ENCODE measurements around the gene HFE. TPM values are rescaled to one million over a fixed set of nuclear protein-coding genes. Genes with fewer than 3 reads are reported as not detected.

The HFE gene
- total and polyA plus RNA-seq, 2 experiments from 2014 or later: 8.6 to 10.8 TPM

GRCh38 chr6:26059941-26060340 lies 27.3 kb upstream of the HFE start:
- no peaks in the 10 kb centered on the region; the same call in 1 of the 2 replicates for H3K4me1 ChIP-seq (ENCODE audit: insufficient read depth)
- H3K27me3 ChIP-seq (replicated peaks; ENCODE audit: insufficient read depth): no peaks in the 10 kb centered on the region
- H4K20me1 ChIP-seq (ENCODE audit: insufficient read depth): no peaks in the 10 kb centered on the region
- 87 to 95% methylated on average over 4 of the region's 4 CpGs for WGBS, 2 experiments (ENCODE audit: low coverage in 1 of 2, low lambda C conversion rate in 2 of 2, missing lambda C conversion rate in 2 of 2)
- no peak overlapping the region for H2AFZ ChIP-seq
- no peaks in the 10 kb centered on the region for H3K36me3 ChIP-seq (ENCODE audit: low read depth)
- DNase-seq: no peak
- no peaks in the 10 kb centered on the region for H3K9me3 ChIP-seq (ENCODE audit: low read depth)
- H3K4me3 ChIP-seq: no peak overlapping the region
- H3K9me2 ChIP-seq (ENCODE audit: insufficient read depth): no peaks in the 10 kb centered on the region
- no peak overlapping the region for H3K27ac ChIP-seq
- H3K79me2 ChIP-seq (ENCODE audit: insufficient read depth): no peaks in the 10 kb centered on the region
- no peak overlapping the region for H3K9ac ChIP-seq
- no peak overlapping the region for H3K4me2 ChIP-seq (ENCODE audit: unreplicated experiment)
- H3F3A ChIP-seq (ENCODE audit: insufficient read depth): peaks cover 13% of the 10 kb centered on the region
- in situ Hi-C loops (cut with MboI): loop anchor here (5.0 kb wide), 1 partner anchor 42 kb away; a partner anchor contains a TSS
- TF ChIP-seq EZH2phosphoT487 (IDR thresholded peaks at IDR 0.05; ENCODE audit: insufficient read depth, low read depth) (no peak), EZH2 (IDR thresholded peaks at IDR 0.05; ENCODE audit: insufficient read depth, poor library complexity, severe bottlenecking) (no peak)

GRCh38 chr6:26064619-26065257 lies 22.5 kb upstream of the HFE start:
- TF ChIP-seq EZH2 (IDR thresholded peaks at IDR 0.05; ENCODE audit: insufficient read depth, poor library complexity, severe bottlenecking): no peak
- no peak for TF ChIP-seq EZH2phosphoT487 (IDR thresholded peaks at IDR 0.05; ENCODE audit: insufficient read depth, low read depth)
- Histone ChIP-seq H3K4me1 (ENCODE audit: insufficient read depth) (peaks cover 4% of the 10 kb centered on the region; the same call in 1 of the 2 replicates), H3K9ac (no peak overlapping the region), H3K27ac (no peak overlapping the region), H3K9me2 (ENCODE audit: insufficient read depth) (no peaks in the 10 kb centered on the region), H4K20me1 (ENCODE audit: insufficient read depth) (no peaks in the 10 kb centered on the region), H3K4me2 (ENCODE audit: unreplicated experiment) (no peak overlapping the region), H2AFZ (no peak overlapping the region), H3K79me2 (ENCODE audit: insufficient read depth) (no peaks in the 10 kb centered on the region), H3K27me3 (replicated peaks; ENCODE audit: insufficient read depth) (no peaks in the 10 kb centered on the region), H3K4me3 (no peak overlapping the region), H3F3A (ENCODE audit: insufficient read depth) (no peaks in the 10 kb centered on the region), H3K9me3 (ENCODE audit: low read depth) (no peaks in the 10 kb centered on the region), H3K36me3 (ENCODE audit: low read depth) (no peaks in the 10 kb centered on the region)
- in situ Hi-C loops (cut with MboI): loop anchor here (5.0 kb wide), 1 partner anchor 38 kb away; a partner anchor contains a TSS
- 27 to 31% methylated on average over 10 of the region's 10 CpGs for WGBS, 2 experiments (ENCODE audit: low coverage in 1 of 2, low lambda C conversion rate in 2 of 2, missing lambda C conversion rate in 2 of 2)
- peak; percentile 70 for DNase-seq

GRCh38 chr6:26065952-26066380 lies 21.3 kb upstream of the HFE start:
- no peak for TF ChIP-seq EZH2phosphoT487 (IDR thresholded peaks at IDR 0.05; ENCODE audit: insufficient read depth, low read depth)
- no peak for TF ChIP-seq EZH2 (IDR thresholded peaks at IDR 0.05; ENCODE audit: insufficient read depth, poor library complexity, severe bottlenecking)
- Histone ChIP-seq H3K9me3 (ENCODE audit: low read depth) (no peaks in the 10 kb centered on the region), H3K9ac (peak overlapping the region; percentile 53; the same call in 1 of the 2 replicates), H2AFZ (peak overlapping the region; percentile 82), H3K4me3 (peak overlapping the region; percentile 19; the same call in 1 of the 2 replicates), H3K36me3 (ENCODE audit: low read depth) (no peaks in the 10 kb centered on the region), H3K79me2 (ENCODE audit: insufficient read depth) (no peaks in the 10 kb centered on the region), H3K4me1 (ENCODE audit: insufficient read depth) (peaks cover 8% of the 10 kb centered on the region), H3F3A (ENCODE audit: insufficient read depth) (no peaks in the 10 kb centered on the region), H3K4me2 (ENCODE audit: unreplicated experiment) (peak overlapping the region; percentile 68), H3K27me3 (replicated peaks; ENCODE audit: insufficient read depth) (no peaks in the 10 kb centered on the region), H4K20me1 (ENCODE audit: insufficient read depth) (no peaks in the 10 kb centered on the region), H3K27ac (0 out of 2 replicates have a peak overlapping the region, but pooled peaks have one; percentile 14), H3K9me2 (ENCODE audit: insufficient read depth) (no peaks in the 10 kb centered on the region)
- WGBS, 2 experiments (ENCODE audit: low coverage in 1 of 2, low lambda C conversion rate in 2 of 2, missing lambda C conversion rate in 2 of 2): 0 to 1% methylated on average over 4 of the region's 4 CpGs
- in situ Hi-C loops (cut with MboI): no loop called here
- peak; percentile 91 for DNase-seq

DNA sequence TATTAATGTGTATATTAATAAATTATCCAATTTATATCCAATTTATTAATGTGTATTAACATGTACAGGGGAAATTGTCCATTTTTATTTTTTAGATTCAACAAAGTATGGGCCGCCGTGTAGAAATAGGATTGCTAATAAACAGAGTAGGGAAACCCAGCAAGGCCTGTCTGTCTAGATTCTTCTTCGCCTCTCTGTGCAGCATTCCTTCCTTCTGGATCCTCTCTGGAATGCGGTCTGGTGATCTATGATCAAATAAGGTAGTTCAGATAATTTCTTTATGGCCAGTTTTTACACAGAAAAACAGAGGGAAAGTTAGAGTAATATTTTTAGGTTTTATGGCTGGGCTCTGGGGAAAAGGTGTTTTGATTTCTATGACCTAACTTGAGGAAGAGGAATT lies 19.9 kb upstream of the HFE start:
- Histone ChIP-seq H3K27me3 (replicated peaks; ENCODE audit: insufficient read depth) (no peaks in the 10 kb centered on the region), H3K27ac (no peak overlapping the region), H3F3A (ENCODE audit: insufficient read depth) (no peaks in the 10 kb centered on the region), H3K9me2 (ENCODE audit: insufficient read depth) (no peaks in the 10 kb centered on the region), H3K9me3 (ENCODE audit: low read depth) (no peaks in the 10 kb centered on the region), H3K36me3 (ENCODE audit: low read depth) (no peaks in the 10 kb centered on the region), H3K4me3 (no peak overlapping the region), H3K4me2 (ENCODE audit: unreplicated experiment) (no peak overlapping the region), H3K9ac (no peak overlapping the region), H4K20me1 (ENCODE audit: insufficient read depth) (no peaks in the 10 kb centered on the region), H3K4me1 (ENCODE audit: insufficient read depth) (peaks cover 12% of the 10 kb centered on the region), H3K79me2 (ENCODE audit: insufficient read depth) (no peaks in the 10 kb centered on the region), H2AFZ (0 out of 2 replicates have a peak overlapping the region, but pooled peaks have one; percentile 19)
- 61 to 70% methylated on average over 4 of the region's 4 CpGs for WGBS, 2 experiments (ENCODE audit: low coverage in 1 of 2, low lambda C conversion rate in 2 of 2, missing lambda C conversion rate in 2 of 2)
- DNase-seq: no peak
- no peak for TF ChIP-seq EZH2 (IDR thresholded peaks at IDR 0.05; ENCODE audit: insufficient read depth, poor library complexity, severe bottlenecking)
- no peak for TF ChIP-seq EZH2phosphoT487 (IDR thresholded peaks at IDR 0.05; ENCODE audit: insufficient read depth, low read depth)
- in situ Hi-C loops (cut with MboI): no loop called here
